Transverse colon (tissue), 4 donors: ENCODE data around the gene MAST4. TPM values are rescaled to one million over a fixed set of nuclear protein-coding genes. Genes with fewer than 3 reads are reported as not detected.

Experiments
- DNase-seq: peaks from one replicate; pipeline ENCODE4 v3.0.0-alpha.2; 2019
- H3K27ac ChIP-seq, 4 donors: fragments of 200-600 bp; sonication (generic); 2 replicates each; pipeline ENCODE4 v1.5.1; 2016 to 2018; ENCODE audit warnings: inconsistent platforms in 4 of 4
- H3K27me3 ChIP-seq: fragments of 200-600 bp; sonication (generic); 2 replicates; pipeline ENCODE4 v1.5.1; 2017; ENCODE audit warnings: inconsistent platforms
- H3K36me3 ChIP-seq, 4 donors: fragments of 200-600 bp; sonication (generic); 2 replicates each; pipeline ENCODE4 v1.5.1; 2017 to 2019; ENCODE audit warnings: inconsistent platforms in 4 of 4
- H3K4me1 ChIP-seq, 4 donors: fragments of 200-600 bp; sonication (generic); 2 replicates each; pipeline ENCODE4 v1.5.1; 2017 to 2020; ENCODE audit warnings: inconsistent platforms in 4 of 4
- H3K4me3 ChIP-seq, 4 donors: fragments of 200-600 bp; sonication (generic); 1 replicate in 1 of 4; 2 replicates in 3 of 4; pipeline versions ENCODE4 v1.5.1 to v1.6.1; 2017 to 2019; ENCODE audit warnings: inconsistent platforms in 4 of 4
- H3K9me3 ChIP-seq, 2 donors: fragments of 200-600 bp; sonication (generic); 2 replicates each; pipeline ENCODE4 v1.5.1; 2017 to 2019; ENCODE audit warnings: inconsistent platforms in 2 of 2
- EP300 ChIP-seq: sonication (generic); formaldehyde crosslinking; IDR thresholded peaks from one replicate; pipeline ENCODE4 v1.6.1; 2017; ENCODE audit warnings: antibody characterized with exemption, low read depth
- POLR2A ChIP-seq: fragments of 450-650 bp; IDR thresholded peaks from one replicate; pipeline ENCODE4 v1.6.1; 2016; ENCODE audit warnings: antibody characterized with exemption, mild to moderate bottlenecking, moderate library complexity
- POLR2AphosphoS5 ChIP-seq, 3 donors: sonication (generic); formaldehyde crosslinking; IDR thresholded peaks; one replicate each; pipeline ENCODE4 v1.6.1; 2016; ENCODE audit warnings: antibody characterized with exemption in 3 of 3
- WGBS, 2 donors: methylation state at CpG; one replicate each; pipeline ENCODE4 v1.1.5; 2018; ENCODE audit warnings: low coverage in 1 of 2; 5-methylcytosine and 5-hydroxymethylcytosine counted together
- in situ Hi-C, 4 donors: fragments of 200-750 bp; cut with MboI; loops; one replicate each; pipeline versions ENCODE4 v1.15.0 to v1.15.1; 2017; ENCODE audit warnings: low sequenced_read_pairs in 3 of 4, low pct_ligation_motif_present in 1 of 4, low pct_unique_long_range_greater_than_20kb in 1 of 4
- intact Hi-C: fragments of 100-400 bp; cut with DNase I; formaldehyde crosslinking; loops from one replicate; pipeline ENCODE4 v1.15.1; 2023; ENCODE audit warnings: low total_unique reads
- total RNA-seq, 4 donors: library from RNA; depleted of rRNA; stranded (reverse); fragments of >200 nt; gene quantifications; one replicate each; pipeline ENCODE4 v1.1.0, GENCODE V29; 2016
- TF ChIP-seq, protein P1 (sequence below), 5 experiments: fragments of 200-600 bp in 3 of 5; fragments of 450-650 bp in 2 of 5; sonication (generic) in 3 of 5; IDR thresholded peaks; 1 replicate in 2 of 5; 2 replicates in 3 of 5; pipeline ENCODE4 v1.5.1; 2016 to 2017; ENCODE audit warnings: antibody characterized with exemption in 5 of 5, inconsistent platforms in 3 of 5, mild to moderate bottlenecking in 2 of 5, moderate library complexity in 1 of 5

The MAST4 gene
- total RNA-seq, 4 donors from 2014 or later, result 20.3 to 46.8 (median 35.4) TPM

DNA sequence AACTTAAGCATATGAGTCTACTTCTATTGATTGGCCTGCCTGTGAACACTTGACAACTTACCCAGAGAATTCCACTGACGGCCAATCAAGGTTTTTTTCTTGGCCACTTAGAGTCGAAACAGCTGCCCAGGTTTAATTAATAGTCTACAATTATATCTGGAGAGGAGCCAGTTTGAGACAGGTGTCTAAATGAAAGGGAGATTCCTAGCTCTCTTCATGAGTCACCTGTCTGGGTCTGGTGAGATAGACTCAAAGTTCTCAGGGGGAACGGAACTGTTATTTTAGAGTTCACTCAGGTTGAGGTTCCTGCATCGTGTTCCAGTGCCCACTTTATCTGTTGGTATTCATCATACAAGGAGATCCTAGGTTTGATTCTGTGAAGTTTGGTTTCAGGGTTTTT lies 489.4 kb downstream of the MAST4 start:
- intact Hi-C loops (no loop called here), in situ Hi-C loops (loop anchor here in 1 of 4 donors (10.0 kb wide), 1 partner anchor 51 kb away; no protein-coding TSS in a partner anchor)
- Histone ChIP-seq H3K4me1 (peaks cover 7 to 13% (median 8%) of the 10 kb centered on the region in 4 donors), H3K36me3 (no peaks in the 10 kb centered on the region), H3K4me3 (no peak overlapping the region), H3K9me3 (no peaks in the 10 kb centered on the region), H3K27me3 (no peaks in the 10 kb centered on the region), H3K27ac (no peak overlapping the region)
- WGBS, 2 donors, result 50 to 63% methylated on average over 1 to 4 of the region's 4 CpGs
- TF ChIP-seq POLR2AphosphoS5 (IDR thresholded peaks at IDR 0.05), result no peak
- DNase-seq, result no peak

GRCh38 chr5:67089200-67089725 lies 493.1 kb downstream of the MAST4 start:
- WGBS, 2 donors, result 75 to 83% methylated on average over 1 to 4 of the region's 4 CpGs
- in situ Hi-C loops (loop anchor here in 1 of 4 donors (10.0 kb wide), 1 partner anchor 54 kb away; no protein-coding TSS in a partner anchor), intact Hi-C loops (no loop called here)
- Histone ChIP-seq H3K4me3 (no peak overlapping the region), H3K36me3 (no peaks in the 10 kb centered on the region), H3K27ac (peak overlapping the region in 3 of 4 donors; percentile 25 to 62 (median 46)), H3K9me3 (no peaks in the 10 kb centered on the region), H3K4me1 (peaks cover 7 to 23% (median 14%) of the 10 kb centered on the region in 4 donors), H3K27me3 (no peaks in the 10 kb centered on the region)
- TF ChIP-seq POLR2AphosphoS5 (IDR thresholded peaks at IDR 0.05), result no peak
- TF ChIP-seq POLR2A, result no peak
- TF ChIP-seq, protein P1, sequence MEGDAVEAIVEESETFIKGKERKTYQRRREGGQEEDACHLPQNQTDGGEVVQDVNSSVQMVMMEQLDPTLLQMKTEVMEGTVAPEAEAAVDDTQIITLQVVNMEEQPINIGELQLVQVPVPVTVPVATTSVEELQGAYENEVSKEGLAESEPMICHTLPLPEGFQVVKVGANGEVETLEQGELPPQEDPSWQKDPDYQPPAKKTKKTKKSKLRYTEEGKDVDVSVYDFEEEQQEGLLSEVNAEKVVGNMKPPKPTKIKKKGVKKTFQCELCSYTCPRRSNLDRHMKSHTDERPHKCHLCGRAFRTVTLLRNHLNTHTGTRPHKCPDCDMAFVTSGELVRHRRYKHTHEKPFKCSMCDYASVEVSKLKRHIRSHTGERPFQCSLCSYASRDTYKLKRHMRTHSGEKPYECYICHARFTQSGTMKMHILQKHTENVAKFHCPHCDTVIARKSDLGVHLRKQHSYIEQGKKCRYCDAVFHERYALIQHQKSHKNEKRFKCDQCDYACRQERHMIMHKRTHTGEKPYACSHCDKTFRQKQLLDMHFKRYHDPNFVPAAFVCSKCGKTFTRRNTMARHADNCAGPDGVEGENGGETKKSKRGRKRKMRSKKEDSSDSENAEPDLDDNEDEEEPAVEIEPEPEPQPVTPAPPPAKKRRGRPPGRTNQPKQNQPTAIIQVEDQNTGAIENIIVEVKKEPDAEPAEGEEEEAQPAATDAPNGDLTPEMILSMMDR (IDR thresholded peaks at IDR 0.05), result no peak
- TF ChIP-seq EP300, result no peak
- no peak for DNase-seq

- no peak for DNase-seq
- Histone ChIP-seq H3K9me3 (no peaks in the 10 kb centered on the region), H3K4me1 (peaks cover 14 to 31% (median 22%) of the 10 kb centered on the region in 4 donors), H3K27me3 (no peaks in the 10 kb centered on the region), H3K4me3 (no peak overlapping the region), H3K36me3 (no peaks in the 10 kb centered on the region), H3K27ac (peak overlapping the region in 2 of 4 donors; percentile 46 to 62)
- intact Hi-C loops, result loop anchor here (5.0 kb wide), 1 partner anchor 88 kb away; no protein-coding TSS in a partner anchor
- in situ Hi-C loops, result no loop called here
- TF ChIP-seq, protein P1 (IDR thresholded peaks at IDR 0.05), result no peak
- no peak for TF ChIP-seq POLR2AphosphoS5 (IDR thresholded peaks at IDR 0.05)
- 80 to 91% methylated on average over 1 to 2 of the region's 2 CpGs for WGBS, 2 donors
Observed at GRCh38 chr5:67090040-67090439, 493.8 kb downstream of the MAST4 start.

DNA sequence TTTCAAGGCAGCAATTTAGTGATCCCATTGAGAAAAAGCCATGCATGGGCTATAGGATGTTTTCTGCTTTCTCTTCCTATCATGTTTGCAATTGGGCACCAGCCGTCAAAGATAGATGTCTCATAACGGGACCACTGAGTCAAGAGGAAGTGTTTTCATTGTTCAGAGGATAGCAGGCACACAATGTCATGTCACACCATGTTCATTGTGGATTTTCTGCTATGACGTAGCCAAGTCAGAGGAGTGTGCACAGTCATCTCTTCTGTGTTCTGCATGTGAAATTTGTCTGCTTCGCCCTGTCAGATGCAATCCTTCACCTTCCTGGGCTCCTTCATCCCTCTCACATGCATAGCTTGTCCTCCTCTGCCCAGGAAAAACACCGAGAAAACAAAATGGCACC lies 494.4 kb downstream of the MAST4 start:
- TF ChIP-seq POLR2AphosphoS5 (IDR thresholded peaks at IDR 0.05) (no peak), POLR2A (no peak), EP300 (no peak)
- TF ChIP-seq, protein P1 (IDR thresholded peaks at IDR 0.05), result no peak
- 87 to 90% methylated on average over 3 to 5 of the region's 5 CpGs for WGBS, 2 donors
- no peaks in the 10 kb centered on the region for H3K36me3 ChIP-seq
- no peak for DNase-seq
- intact Hi-C loops, result loop anchor here (5.0 kb wide), 1 partner anchor 88 kb away; no protein-coding TSS in a partner anchor
- H3K4me1 ChIP-seq, result peaks cover 16 to 35% (median 25%) of the 10 kb centered on the region in 4 donors
- H3K27me3 ChIP-seq, result no peaks in the 10 kb centered on the region
- no peak overlapping the region for H3K27ac ChIP-seq
- H3K9me3 ChIP-seq, result no peaks in the 10 kb centered on the region
- in situ Hi-C loops, result no loop called here
- H3K4me3 ChIP-seq, result no peak overlapping the region
